Progenitor cell of endocrine pancreas (in vitro differentiated cells): Measurements from ENCODE around the gene SSNA1. TPM values are rescaled to one million over a fixed set of nuclear protein-coding genes. Genes with fewer than 3 reads are reported as not detected.

Source experiments
- DNase-seq: peaks from one replicate; pipeline ENCODE4 v3.0.0; 2021; ENCODE audit warnings: low spot score; ENCODE audit not compliant: unreplicated experiment
- H3K27ac Mint-ChIP-seq: 2 replicates; pipeline ENCODE4 v1.8.0; 2021; ENCODE audit warnings: mild to moderate bottlenecking, moderate library complexity, mixed read lengths
- H3K27me3 Mint-ChIP-seq: 2 replicates; pipeline ENCODE4 v1.8.0; 2021; ENCODE audit warnings: mixed read lengths
- H3K36me3 Mint-ChIP-seq: 2 replicates; pipeline ENCODE4 v1.8.0; 2022; ENCODE audit warnings: mixed read lengths; ENCODE audit not compliant: insufficient read depth
- H3K4me1 Mint-ChIP-seq: 2 replicates; pipeline ENCODE4 v1.8.0; 2021; ENCODE audit warnings: low read depth, mixed read lengths
- H3K4me3 Mint-ChIP-seq: 2 replicates; pipeline ENCODE4 v1.8.0; 2021; ENCODE audit warnings: low read depth, mild to moderate bottlenecking, moderate library complexity, mixed read lengths
- H3K9me3 Mint-ChIP-seq: 2 replicates; pipeline ENCODE4 v1.8.0; 2021; ENCODE audit warnings: low read depth, mixed read lengths
- CTCF ChIP-seq: fragments of 200-600 bp; sonication (generic); IDR thresholded peaks from one replicate; pipeline ENCODE4 v1.5.0; 2021; ENCODE audit warnings: antibody characterized with exemption, mild to moderate bottlenecking; ENCODE audit not compliant: unreplicated experiment
- total RNA-seq: library from RNA; stranded (reverse); gene quantifications from 2 replicates; pipeline ENCODE4 v1.2.1, GENCODE V29; 2021

Gene SSNA1
- total RNA-seq, 1 donor from 2014 or later, result 52.5 TPM

GRCh38 chr9:137165250-137165836, 23.1 kb upstream of the SSNA1 start:
- Mint-ChIP-seq H3K4me3 (no peak overlapping the region), H3K9me3 (no peaks in the 10 kb centered on the region), H3K27me3 (peaks cover 42% of the 10 kb centered on the region), H3K27ac (no peak overlapping the region), H3K4me1 (no peaks in the 10 kb centered on the region), H3K36me3 (no peaks in the 10 kb centered on the region)
- DNase-seq, result no peak
- TF ChIP-seq CTCF, result no peak

- H3K27me3 Mint-ChIP-seq, result peaks cover 46% of the 10 kb centered on the region
- no peaks in the 10 kb centered on the region for H3K4me1 Mint-ChIP-seq
- H3K36me3 Mint-ChIP-seq, result no peaks in the 10 kb centered on the region
- no peaks in the 10 kb centered on the region for H3K9me3 Mint-ChIP-seq
- DNase-seq, result no peak
- TF ChIP-seq CTCF, result no peak
- no peak overlapping the region for H3K4me3 Mint-ChIP-seq
- no peak overlapping the region for H3K27ac Mint-ChIP-seq
These were observed 21.9 kb upstream of the SSNA1 start for GRCh38 chr9:137166380-137167229.

- TF ChIP-seq CTCF, result no peak
- no peak for DNase-seq
- no peaks in the 10 kb centered on the region for H3K9me3 Mint-ChIP-seq
- H3K27me3 Mint-ChIP-seq, result peaks cover 43% of the 10 kb centered on the region
- H3K36me3 Mint-ChIP-seq, result no peaks in the 10 kb centered on the region
- no peak overlapping the region for H3K4me3 Mint-ChIP-seq
- H3K27ac Mint-ChIP-seq, result no peak overlapping the region
- no peaks in the 10 kb centered on the region for H3K4me1 Mint-ChIP-seq
These were observed 21.2 kb upstream of the SSNA1 start for GRCh38 chr9:137167277-137167746.

GRCh38 chr9:137167747-137168572, 20.5 kb upstream of the SSNA1 start:
- Mint-ChIP-seq H3K4me3 (no peak overlapping the region), H3K27me3 (peaks cover 39% of the 10 kb centered on the region), H3K4me1 (no peaks in the 10 kb centered on the region), H3K9me3 (no peaks in the 10 kb centered on the region), H3K27ac (no peak overlapping the region), H3K36me3 (no peaks in the 10 kb centered on the region)
- TF ChIP-seq CTCF, result no peak
- no peak for DNase-seq

GRCh38 chr9:137168573-137168903, 19.9 kb upstream of the SSNA1 start:
- Mint-ChIP-seq H3K9me3 (no peaks in the 10 kb centered on the region), H3K27me3 (peaks cover 40% of the 10 kb centered on the region), H3K4me3 (no peak overlapping the region), H3K4me1 (no peaks in the 10 kb centered on the region), H3K36me3 (no peaks in the 10 kb centered on the region), H3K27ac (no peak overlapping the region)
- DNase-seq, result no peak
- TF ChIP-seq CTCF, result no peak
